ENCODE measurements around the gene RITA1.

The RITA1 gene

GRCh38 chr12:113152196-113152834 lies 33.2 kb upstream of the RITA1 start:
- H3K36me3 ChIP-seq, result peaks cover 2% of the 10 kb centered on the region
- no peak overlapping the region; the same call in 1 of the 2 replicates for H3K27ac ChIP-seq
- DNase-seq, result no peak
- no peaks in the 10 kb centered on the region for H3K9me3 ChIP-seq (ENCODE audit: severe bottlenecking)
- TF ChIP-seq CTCF (IDR thresholded peaks at IDR 0.05; ENCODE audit: low read depth, low read length), result no peak
- H3K4me3 ChIP-seq (ENCODE audit: low read depth, low read length), result peak overlapping the region; percentile 48
- no peaks in the 10 kb centered on the region for H3K27me3 ChIP-seq (ENCODE audit: insufficient read depth, low read depth, severe bottlenecking)

DNA sequence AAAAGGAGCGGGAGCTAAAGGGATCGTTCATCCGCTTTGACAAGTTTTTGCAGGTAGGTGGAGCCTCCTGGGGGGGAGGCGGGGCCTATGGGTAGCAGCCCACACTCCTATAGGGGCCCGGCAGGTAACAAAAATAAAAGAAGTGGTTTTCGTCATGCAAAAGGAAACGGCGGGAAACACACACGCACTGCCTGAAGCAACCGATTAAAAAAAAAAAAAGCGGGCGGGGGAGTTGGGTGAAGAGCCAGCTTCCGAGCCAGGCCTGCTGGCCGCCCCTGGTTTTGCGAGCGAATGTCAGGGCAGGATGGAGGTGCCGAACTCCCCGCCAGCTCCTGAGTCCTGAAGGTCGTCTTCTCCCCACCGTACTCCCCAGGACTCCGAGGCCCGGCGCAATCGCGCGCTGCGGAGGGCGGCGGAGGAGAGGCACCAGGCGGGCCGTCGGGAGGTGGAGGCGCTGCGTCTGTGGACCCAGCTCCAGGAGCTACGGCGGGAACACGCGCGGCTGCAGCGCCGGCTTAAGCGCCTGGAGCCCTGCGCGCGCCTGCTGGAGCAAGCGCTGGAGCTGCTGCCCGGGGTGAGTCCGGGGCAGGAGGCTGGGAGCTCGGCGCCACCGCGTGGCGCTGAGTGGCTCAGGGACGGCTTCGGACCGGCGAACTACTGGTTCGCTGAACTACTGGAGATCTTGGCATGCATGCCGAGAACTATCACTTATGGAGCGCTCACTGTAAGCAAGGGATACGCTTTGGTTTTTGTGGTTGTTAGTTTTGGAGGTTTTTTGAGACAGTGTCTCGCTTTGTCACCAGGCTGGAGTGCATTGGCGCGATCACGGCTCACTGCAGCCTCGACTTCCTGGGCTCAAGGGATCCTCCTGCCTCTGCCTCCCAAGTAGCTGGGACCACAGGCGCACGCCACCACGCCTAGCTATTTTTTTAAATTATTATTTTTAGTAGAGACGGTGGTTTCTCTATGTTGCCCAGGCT lies 32.4 kb upstream of the RITA1 start:
- peaks cover 10% of the 10 kb centered on the region for H3K36me3 ChIP-seq
- H3K27me3 ChIP-seq (ENCODE audit: insufficient read depth, low read depth, severe bottlenecking), result no peaks in the 10 kb centered on the region
- TF ChIP-seq CTCF (IDR thresholded peaks at IDR 0.05; ENCODE audit: low read depth, low read length), result peak; percentile 68
- peak; percentile 79 for DNase-seq
- peak overlapping the region; percentile 73 for H3K27ac ChIP-seq
- no peaks in the 10 kb centered on the region for H3K9me3 ChIP-seq (ENCODE audit: severe bottlenecking)
- peak overlapping the region; percentile 48 for H3K4me3 ChIP-seq (ENCODE audit: low read depth, low read length)

GRCh38 chr12:113154351-113154973 lies 31.1 kb upstream of the RITA1 start:
- no peak overlapping the region for H3K4me3 ChIP-seq (ENCODE audit: low read depth, low read length)
- H3K27ac ChIP-seq, result no peak overlapping the region
- H3K27me3 ChIP-seq (ENCODE audit: insufficient read depth, low read depth, severe bottlenecking), result no peaks in the 10 kb centered on the region
- TF ChIP-seq CTCF (IDR thresholded peaks at IDR 0.05; ENCODE audit: low read depth, low read length), result no peak
- no peaks in the 10 kb centered on the region for H3K9me3 ChIP-seq (ENCODE audit: severe bottlenecking)
- DNase-seq, result no peak
- peaks cover 24% of the 10 kb centered on the region for H3K36me3 ChIP-seq

GRCh38 chr12:113155060-113155459 lies 30.5 kb upstream of the RITA1 start:
- Histone ChIP-seq H3K36me3 (peaks cover 30% of the 10 kb centered on the region), H3K27me3 (ENCODE audit: insufficient read depth, low read depth, severe bottlenecking) (no peaks in the 10 kb centered on the region), H3K9me3 (ENCODE audit: severe bottlenecking) (no peaks in the 10 kb centered on the region), H3K4me3 (ENCODE audit: low read depth, low read length) (no peak overlapping the region), H3K27ac (no peak overlapping the region)
- no peak for DNase-seq
- TF ChIP-seq CTCF (IDR thresholded peaks at IDR 0.05; ENCODE audit: low read depth, low read length), result no peak

- Histone ChIP-seq H3K9me3 (ENCODE audit: severe bottlenecking) (no peaks in the 10 kb centered on the region), H3K4me3 (ENCODE audit: low read depth, low read length) (no peak overlapping the region), H3K27me3 (ENCODE audit: insufficient read depth, low read depth, severe bottlenecking) (no peaks in the 10 kb centered on the region), H3K36me3 (peaks cover 35% of the 10 kb centered on the region), H3K27ac (peak overlapping the region; percentile 58)
- TF ChIP-seq CTCF (IDR thresholded peaks at IDR 0.05; ENCODE audit: low read depth, low read length), result no peak
- DNase-seq, result no peak
Observed at GRCh38 chr12:113155646-113156045, 29.9 kb upstream of the RITA1 start.
